Tibial nerve (tissue), 4 donors: ENCODE data around the gene LRRC59.

Source experiments
- CTCF ChIP-seq, 5 experiments: fragments of 200-600 bp in 3 of 5; fragments of 450-650 bp in 2 of 5; sonication (generic) in 3 of 5; IDR thresholded peaks; one replicate each; pipeline ENCODE4 v1.5.1; 2016 to 2019; ENCODE audit warnings: antibody characterized with exemption in 5 of 5, mild to moderate bottlenecking in 3 of 5, moderate library complexity in 2 of 5
- EP300 ChIP-seq, 2 donors: sonication (generic); formaldehyde crosslinking; IDR thresholded peaks; one replicate each; pipeline ENCODE4 v1.6.1; 2017; ENCODE audit warnings: antibody characterized with exemption in 2 of 2, mild to moderate bottlenecking in 1 of 2
- POLR2A ChIP-seq, 2 donors: fragments of 450-650 bp; IDR thresholded peaks; one replicate each; pipeline ENCODE4 v1.6.1; 2017; ENCODE audit warnings: antibody characterized with exemption in 2 of 2, mild to moderate bottlenecking in 2 of 2, moderate library complexity in 2 of 2

GRCh38 chr17:50339381-50339780 lies 57.9 kb downstream of the LRRC59 start:
- no peak for TF ChIP-seq POLR2A (IDR thresholded peaks at IDR 0.05)
- no peak for TF ChIP-seq CTCF (IDR thresholded peaks at IDR 0.05)
- no peak for TF ChIP-seq EP300 (IDR thresholded peaks at IDR 0.05)
